GM12872 (cell line): Measurements from ENCODE around the gene NHP2.

Source experiments
- CTCF ChIP-seq: IDR thresholded peaks from 3 replicates; pipeline ENCODE4 v1.5.1; 2011; ENCODE audit warnings: low read depth, mild to moderate bottlenecking, low read length, moderate library complexity; ENCODE audit not compliant: insufficient read depth

Gene NHP2

DNA sequence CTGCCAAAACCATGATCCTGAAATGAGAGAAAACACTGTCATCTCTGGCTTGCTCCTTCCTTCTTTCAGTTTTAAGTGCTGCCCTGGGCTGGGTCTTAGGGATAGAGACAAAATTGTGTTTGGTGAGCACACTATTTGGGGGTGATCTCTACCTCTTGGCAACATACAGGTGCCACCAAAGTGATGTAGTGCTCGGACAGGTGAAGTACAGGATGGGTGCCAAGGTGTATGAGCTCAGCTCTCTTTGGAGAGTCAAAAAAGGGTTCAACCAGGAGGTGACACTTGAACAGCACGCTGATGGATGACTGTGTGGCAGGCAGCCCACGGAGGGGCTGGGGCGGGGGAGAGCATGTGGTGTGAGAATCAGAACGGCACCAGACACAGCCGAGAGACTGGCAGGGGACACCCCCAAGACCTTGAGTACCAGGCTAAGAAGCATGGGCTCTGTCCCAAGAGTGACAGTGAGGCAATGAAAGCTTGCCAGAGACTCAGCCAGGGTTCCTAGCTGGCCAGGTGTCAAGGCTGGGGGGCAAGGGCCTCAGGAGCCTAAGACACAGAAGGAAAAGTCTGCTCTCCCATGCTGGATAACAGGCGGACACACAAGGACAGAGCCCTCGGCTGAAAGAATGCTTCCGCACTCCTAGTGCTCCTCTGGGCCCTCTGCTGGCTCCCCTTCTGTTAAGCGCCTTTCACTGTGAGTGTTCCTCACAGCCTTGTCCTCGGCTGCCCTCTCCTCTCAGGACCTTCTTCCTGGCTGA is 2.5 kb downstream of the NHP2 start:
- TF ChIP-seq CTCF: no peak

DNA sequence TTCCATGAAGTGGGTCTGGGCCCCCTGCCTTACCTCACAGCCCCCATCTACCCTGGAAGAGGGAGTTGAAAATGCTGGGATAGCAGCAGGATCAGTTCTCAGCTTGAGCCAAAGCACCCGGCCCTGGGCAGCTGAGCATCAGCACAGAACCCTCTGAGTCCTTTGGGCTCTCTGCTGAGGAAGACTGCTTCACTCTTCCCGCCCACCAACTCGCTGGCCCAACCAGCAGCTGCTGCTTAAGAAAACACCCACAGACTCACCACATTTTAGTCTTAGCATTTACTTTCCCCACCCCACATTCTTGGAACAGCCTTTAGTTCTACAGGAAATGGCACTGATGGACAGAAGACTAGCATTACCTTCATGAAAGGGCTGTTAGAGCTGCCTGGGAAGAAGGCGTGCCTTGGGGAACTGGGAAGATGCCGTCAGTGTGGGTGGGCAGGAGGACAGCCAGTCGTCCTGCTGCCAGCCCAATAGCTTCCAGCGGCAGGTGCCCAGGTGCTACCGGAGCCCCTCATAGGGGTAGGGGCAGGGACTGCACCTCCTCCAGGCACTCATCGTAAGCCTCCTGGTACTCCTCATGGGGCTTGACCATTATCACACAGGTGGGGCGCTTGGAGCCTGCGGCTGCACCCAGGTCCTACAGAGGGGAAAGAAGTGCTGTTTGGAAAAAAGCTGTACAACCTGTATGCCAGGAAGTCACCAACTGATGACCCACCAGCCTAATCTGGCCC is 4.3 kb downstream of the NHP2 start:
- TF ChIP-seq CTCF: 0 out of 3 replicates have a peak, but pooled peaks have one; percentile 2

DNA sequence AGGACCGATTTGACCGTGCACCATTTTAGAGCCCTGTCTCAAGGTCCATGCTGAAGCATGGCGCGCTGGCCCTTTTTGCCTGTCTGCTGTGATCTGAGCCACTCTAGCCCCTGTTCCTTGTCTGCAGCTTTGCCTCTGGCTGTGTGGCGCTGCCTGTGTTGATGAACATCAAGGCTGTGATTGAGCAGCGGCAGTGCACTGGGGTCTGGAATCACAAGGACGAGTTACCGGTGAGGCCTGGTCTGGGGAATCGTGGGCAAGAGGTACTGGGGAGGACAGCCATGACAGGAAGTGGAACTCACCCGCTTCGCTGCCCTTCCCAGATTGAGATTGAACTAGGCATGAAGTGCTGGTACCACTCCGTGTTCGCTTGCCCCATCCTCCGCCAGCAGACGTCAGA is 6.3 kb downstream of the NHP2 start:
- no peak for TF ChIP-seq CTCF

DNA sequence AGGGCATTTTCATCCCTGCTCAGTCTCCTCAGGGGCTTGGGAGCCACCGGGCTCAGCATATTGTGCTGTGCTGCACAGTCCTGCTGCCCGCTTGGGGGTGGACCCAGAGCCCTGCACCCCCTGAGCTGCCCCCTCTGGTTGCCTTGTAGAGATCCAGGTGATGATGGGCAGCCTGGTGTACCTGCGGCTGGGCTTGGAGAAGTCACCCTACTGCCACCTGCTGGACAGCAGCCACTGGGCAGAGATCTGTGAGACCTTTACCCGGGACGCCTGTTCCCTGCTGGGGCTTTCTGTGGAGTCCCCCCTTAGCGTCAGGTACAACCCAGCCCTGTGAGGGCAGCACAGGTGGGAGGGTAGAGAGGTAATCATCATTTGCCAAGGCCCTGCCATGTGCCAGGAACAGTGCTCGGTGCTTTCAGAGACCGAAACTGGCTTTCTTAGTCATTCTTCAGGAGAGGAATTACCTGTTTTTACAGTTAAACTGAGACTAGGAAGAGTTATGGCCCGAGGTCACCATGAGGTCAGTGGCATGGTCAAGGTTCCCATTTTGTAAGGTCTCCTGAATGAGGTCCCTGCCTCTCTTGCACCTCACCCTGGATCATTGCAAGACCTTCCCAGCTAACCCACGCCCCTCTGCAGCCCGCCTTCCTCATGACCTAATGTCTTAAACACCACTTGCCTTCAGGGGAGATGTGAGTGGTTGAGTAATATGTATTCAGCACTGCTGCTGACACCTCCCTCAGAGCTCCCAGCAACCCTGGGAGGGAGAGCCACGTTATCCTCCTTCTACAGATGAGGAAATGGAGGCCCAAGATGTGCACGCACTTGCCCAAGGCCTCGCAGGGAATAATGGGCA is 7.5 kb downstream of the NHP2 start:
- TF ChIP-seq CTCF: peak; percentile 89

DNA sequence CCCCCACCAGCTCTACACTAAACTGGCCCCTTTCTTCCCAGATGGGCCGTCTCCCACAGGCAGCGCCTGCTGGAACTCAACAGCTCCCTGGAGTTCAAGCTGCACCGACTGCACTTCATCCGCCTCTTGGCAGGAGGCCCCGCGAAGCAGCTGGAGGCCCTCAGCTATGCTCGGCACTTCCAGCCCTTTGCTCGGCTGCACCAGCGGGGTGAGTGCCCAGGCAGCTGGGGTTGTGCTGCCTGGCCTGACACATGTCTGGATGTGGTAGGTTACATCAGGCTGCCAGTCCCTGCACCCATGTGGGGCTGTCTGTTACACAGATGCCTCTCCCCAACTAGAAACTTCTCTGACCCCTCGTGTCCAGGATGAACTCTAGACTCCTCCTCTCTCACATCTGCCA is 9.8 kb downstream of the NHP2 start:
- no peak for TF ChIP-seq CTCF

- no peak for TF ChIP-seq CTCF
Measured at GRCh38 chr5:178143246-178143645, 10.4 kb downstream of the NHP2 start.

DNA sequence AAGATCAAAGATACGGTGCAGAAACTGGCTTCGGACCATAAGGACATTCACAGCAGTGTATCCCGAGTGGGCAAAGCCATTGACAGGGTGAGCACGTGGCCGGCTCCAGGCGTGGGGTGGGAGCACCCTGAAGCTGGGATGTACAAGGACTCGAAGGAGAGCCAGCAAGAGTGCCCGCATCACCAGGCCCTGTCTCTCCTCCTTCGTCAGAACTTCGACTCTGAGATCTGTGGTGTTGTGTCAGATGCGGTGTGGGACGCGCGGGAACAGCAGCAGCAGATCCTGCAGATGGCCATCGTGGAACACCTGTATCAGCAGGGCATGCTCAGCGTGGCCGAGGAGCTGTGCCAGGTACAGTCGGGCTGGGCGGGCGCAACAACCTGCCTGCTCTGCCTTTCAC is 11.0 kb downstream of the NHP2 start:
- no peak for TF ChIP-seq CTCF
